ENCODE results near the gene IFI27. TPM values are rescaled to one million over a fixed set of nuclear protein-coding genes. Genes with fewer than 3 reads are reported as not detected.

IFI27 gene
- total RNA-seq, 1 donor from 2014 or later = 1,022 TPM

- H3K4me1 ChIP-seq (ENCODE audit: insufficient read depth, low read length) = peaks cover 17% of the 10 kb centered on the region
- FAIRE-seq (peak; percentile 67), DNase-seq (ENCODE audit: low read depth) (peak; percentile 34)
- Mint-ChIP-seq H3K4me3 (ENCODE audit: unreplicated experiment) (no peak overlapping the region), H3K36me3 (ENCODE audit: low read depth, unreplicated experiment) (peaks cover 3% of the 10 kb centered on the region), H3K27ac (ENCODE audit: unreplicated experiment) (no peak overlapping the region), H3K4me1 (ENCODE audit: low read depth, unreplicated experiment) (peaks cover 18% of the 10 kb centered on the region), H3K27me3 (ENCODE audit: low read depth, unreplicated experiment) (no peaks in the 10 kb centered on the region), H3K9me3 (ENCODE audit: unreplicated experiment) (no peaks in the 10 kb centered on the region)
- peak overlapping the region; percentile 36 for H3K4me2 ChIP-seq (ENCODE audit: low read length)
- no peaks in the 10 kb centered on the region for H3K27me3 ChIP-seq (ENCODE audit: insufficient read depth, low read length)
- no peak for TF ChIP-seq CTCF (IDR thresholded peaks at IDR 0.05; ENCODE audit: insufficient read depth, low read depth, low read length)
- no peak for TF ChIP-seq EZH2 (IDR thresholded peaks at IDR 0.05; ENCODE audit: insufficient read depth, low read length)
- no peaks in the 10 kb centered on the region for H3K79me2 ChIP-seq (ENCODE audit: insufficient read depth, low read length)
- no peak overlapping the region for H3K27ac ChIP-seq (ENCODE audit: low read depth, low read length)
- H3K4me3 ChIP-seq (ENCODE audit: insufficient read depth, low read depth, low read length) = no peak overlapping the region
- no peak overlapping the region for H3K9ac ChIP-seq (ENCODE audit: low read length)
- H3K36me3 ChIP-seq (ENCODE audit: insufficient read depth, low read length) = no peaks in the 10 kb centered on the region
- H3K9me3 ChIP-seq (ENCODE audit: insufficient read depth, low read depth, low read length) = no peaks in the 10 kb centered on the region
- H4K20me1 ChIP-seq (ENCODE audit: insufficient read depth, low read length) = peaks cover 4% of the 10 kb centered on the region
- no peak overlapping the region for H2AFZ ChIP-seq (ENCODE audit: low read depth, low read length)
Observed at GRCh38 chr14:94089479-94089878, 21.1 kb upstream of the IFI27 start.

- no peak overlapping the region for H3K4me3 ChIP-seq (ENCODE audit: insufficient read depth, low read depth, low read length)
- no peaks in the 10 kb centered on the region for H3K9me3 ChIP-seq (ENCODE audit: insufficient read depth, low read depth, low read length)
- H3K4me3 Mint-ChIP-seq (ENCODE audit: unreplicated experiment) = no peak overlapping the region
- H2AFZ ChIP-seq (ENCODE audit: low read depth, low read length) = no peak overlapping the region
- H3K79me2 ChIP-seq (ENCODE audit: insufficient read depth, low read length) = no peaks in the 10 kb centered on the region
- no peak overlapping the region for H3K9ac ChIP-seq (ENCODE audit: low read length)
- H3K9me3 Mint-ChIP-seq (ENCODE audit: unreplicated experiment) = no peaks in the 10 kb centered on the region
- H3K4me1 ChIP-seq (ENCODE audit: insufficient read depth, low read length) = peaks cover 11% of the 10 kb centered on the region
- no peaks in the 10 kb centered on the region for H4K20me1 ChIP-seq (ENCODE audit: insufficient read depth, low read length)
- no peaks in the 10 kb centered on the region for H3K27me3 Mint-ChIP-seq (ENCODE audit: low read depth, unreplicated experiment)
- peaks cover 18% of the 10 kb centered on the region for H3K4me1 Mint-ChIP-seq (ENCODE audit: low read depth, unreplicated experiment)
- H3K27ac Mint-ChIP-seq (ENCODE audit: unreplicated experiment) = no peak overlapping the region
- no peak overlapping the region for H3K27ac ChIP-seq (ENCODE audit: low read depth, low read length)
- TF ChIP-seq EZH2 (IDR thresholded peaks at IDR 0.05; ENCODE audit: insufficient read depth, low read length) (no peak), CTCF (IDR thresholded peaks at IDR 0.05; ENCODE audit: insufficient read depth, low read depth, low read length) (no peak)
- DNase-seq (ENCODE audit: low read depth) (no peak), FAIRE-seq (no peak)
- no peaks in the 10 kb centered on the region for H3K36me3 ChIP-seq (ENCODE audit: insufficient read depth, low read length)
- peaks cover 8% of the 10 kb centered on the region for H3K36me3 Mint-ChIP-seq (ENCODE audit: low read depth, unreplicated experiment)
- H3K27me3 ChIP-seq (ENCODE audit: insufficient read depth, low read length) = no peaks in the 10 kb centered on the region
- H3K4me2 ChIP-seq (ENCODE audit: low read length) = no peak overlapping the region
Observed at GRCh38 chr14:94093418-94093817, 17.1 kb upstream of the IFI27 start.

- Histone ChIP-seq H3K9ac (ENCODE audit: low read length) (no peak overlapping the region), H4K20me1 (ENCODE audit: insufficient read depth, low read length) (peaks cover 8% of the 10 kb centered on the region), H3K79me2 (ENCODE audit: insufficient read depth, low read length) (no peaks in the 10 kb centered on the region), H2AFZ (ENCODE audit: low read depth, low read length) (no peak overlapping the region), H3K27me3 (ENCODE audit: insufficient read depth, low read length) (no peaks in the 10 kb centered on the region), H3K4me3 (ENCODE audit: insufficient read depth, low read depth, low read length) (no peak overlapping the region), H3K9me3 (ENCODE audit: insufficient read depth, low read depth, low read length) (no peaks in the 10 kb centered on the region), H3K27ac (ENCODE audit: low read depth, low read length) (no peak overlapping the region), H3K4me2 (ENCODE audit: low read length) (no peak overlapping the region), H3K4me1 (ENCODE audit: insufficient read depth, low read length) (peaks cover 10% of the 10 kb centered on the region), H3K36me3 (ENCODE audit: insufficient read depth, low read length) (no peaks in the 10 kb centered on the region)
- Mint-ChIP-seq H3K27me3 (ENCODE audit: low read depth, unreplicated experiment) (no peaks in the 10 kb centered on the region), H3K4me3 (ENCODE audit: unreplicated experiment) (no peak overlapping the region), H3K9me3 (ENCODE audit: unreplicated experiment) (no peaks in the 10 kb centered on the region), H3K4me1 (ENCODE audit: low read depth, unreplicated experiment) (peaks cover 14% of the 10 kb centered on the region), H3K27ac (ENCODE audit: unreplicated experiment) (no peak overlapping the region), H3K36me3 (ENCODE audit: low read depth, unreplicated experiment) (peaks cover 15% of the 10 kb centered on the region)
- FAIRE-seq = no peak
- DNase-seq (ENCODE audit: low read depth) = no peak
- no peak for TF ChIP-seq EZH2 (IDR thresholded peaks at IDR 0.05; ENCODE audit: insufficient read depth, low read length)
- TF ChIP-seq CTCF (IDR thresholded peaks at IDR 0.05; ENCODE audit: insufficient read depth, low read depth, low read length) = no peak
Observed at GRCh38 chr14:94097091-94097490, 13.4 kb upstream of the IFI27 start.

Data from astrocyte (in vitro differentiated cells and primary cell).